DOHH2 (cell line): ENCODE data around the gene ZSWIM5.

Source experiments
- EZH2phosphoT487 ChIP-seq: fragments of 200-600 bp; sonication (generic); IDR thresholded peaks from 2 replicates; pipeline ENCODE4 v1.6.1; 2017; ENCODE audit warnings: borderline replicate concordance, mild to moderate bottlenecking, antibody characterized with exemption, low read length, moderate library complexity, mixed read lengths
- TF ChIP-seq, protein P1 (sequence below): fragments of 200-600 bp; sonication (generic); IDR thresholded peaks from one replicate; pipeline ENCODE4 v1.5.1; 2014; ENCODE audit warnings: antibody characterized with exemption, mild to moderate bottlenecking, low read depth, low read length; ENCODE audit not compliant: poor library complexity, severe bottlenecking

DNA sequence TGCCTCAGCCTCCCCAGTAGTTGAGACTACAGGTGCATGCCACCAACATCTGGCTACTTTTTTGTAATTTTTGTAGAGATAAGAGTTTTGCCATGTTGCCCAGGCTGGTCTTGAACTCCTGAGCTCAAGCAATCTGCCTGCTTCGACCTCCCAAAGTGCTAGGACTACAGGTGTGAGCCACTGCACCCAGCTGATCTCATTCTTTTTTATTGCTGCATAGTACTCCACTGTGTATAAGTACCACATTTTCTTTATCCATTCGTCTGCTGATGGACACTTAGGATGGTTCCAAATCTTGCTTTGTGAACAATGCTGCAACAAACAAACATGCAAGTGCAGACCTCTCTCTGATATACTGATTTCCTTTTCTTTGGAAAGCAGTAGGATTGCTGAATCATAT lies 134.8 kb downstream of the ZSWIM5 start:
- TF ChIP-seq, protein P1, sequence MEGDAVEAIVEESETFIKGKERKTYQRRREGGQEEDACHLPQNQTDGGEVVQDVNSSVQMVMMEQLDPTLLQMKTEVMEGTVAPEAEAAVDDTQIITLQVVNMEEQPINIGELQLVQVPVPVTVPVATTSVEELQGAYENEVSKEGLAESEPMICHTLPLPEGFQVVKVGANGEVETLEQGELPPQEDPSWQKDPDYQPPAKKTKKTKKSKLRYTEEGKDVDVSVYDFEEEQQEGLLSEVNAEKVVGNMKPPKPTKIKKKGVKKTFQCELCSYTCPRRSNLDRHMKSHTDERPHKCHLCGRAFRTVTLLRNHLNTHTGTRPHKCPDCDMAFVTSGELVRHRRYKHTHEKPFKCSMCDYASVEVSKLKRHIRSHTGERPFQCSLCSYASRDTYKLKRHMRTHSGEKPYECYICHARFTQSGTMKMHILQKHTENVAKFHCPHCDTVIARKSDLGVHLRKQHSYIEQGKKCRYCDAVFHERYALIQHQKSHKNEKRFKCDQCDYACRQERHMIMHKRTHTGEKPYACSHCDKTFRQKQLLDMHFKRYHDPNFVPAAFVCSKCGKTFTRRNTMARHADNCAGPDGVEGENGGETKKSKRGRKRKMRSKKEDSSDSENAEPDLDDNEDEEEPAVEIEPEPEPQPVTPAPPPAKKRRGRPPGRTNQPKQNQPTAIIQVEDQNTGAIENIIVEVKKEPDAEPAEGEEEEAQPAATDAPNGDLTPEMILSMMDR = no peak
- TF ChIP-seq EZH2phosphoT487 = no peak
